GM10266 (cell line): ENCODE results near the gene SLC22A12.

ENCODE experiments used
- DNase-seq: peaks from one replicate; pipeline ENCODE4 v3.0.0; 2012; ENCODE audit errors: extremely low spot score
- TF ChIP-seq, protein P1 (sequence below): IDR thresholded peaks from 2 replicates; pipeline ENCODE4 v1.5.1; 2012; ENCODE audit warnings: mild to moderate bottlenecking, low read depth; ENCODE audit not compliant: control insufficient read depth, insufficient read depth; ENCODE audit errors: missing control alignments

The SLC22A12 gene

DNA sequence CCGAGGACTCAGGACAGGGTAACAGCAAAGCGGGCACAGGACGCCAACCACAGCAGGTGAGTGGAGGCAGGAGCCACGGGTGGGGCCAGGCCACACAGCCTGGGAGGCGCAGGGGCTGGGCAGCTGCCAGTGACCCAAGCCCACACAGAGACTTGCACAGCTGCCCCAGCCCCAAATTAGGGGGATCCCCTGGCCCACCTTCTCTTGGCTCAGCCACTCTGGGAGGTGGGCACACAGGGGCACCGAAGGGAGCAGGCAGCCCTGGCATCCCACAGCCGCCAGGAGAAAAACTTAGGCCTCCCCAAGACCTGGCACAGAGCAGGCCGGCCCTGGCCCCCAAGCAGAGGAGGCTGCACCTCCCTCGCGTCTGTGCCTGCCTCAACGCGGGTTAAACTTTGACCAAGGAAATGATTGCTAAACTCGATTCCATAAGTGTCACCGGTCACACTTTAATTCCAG lies at the start of gene SLC22A12:
Gene SLC22A12 (plus strand): TSS at position 458 of the 459 bp plus-strand sequence. CDS start 337 bp downstream, outside the sequence.
- TF ChIP-seq, protein P1, sequence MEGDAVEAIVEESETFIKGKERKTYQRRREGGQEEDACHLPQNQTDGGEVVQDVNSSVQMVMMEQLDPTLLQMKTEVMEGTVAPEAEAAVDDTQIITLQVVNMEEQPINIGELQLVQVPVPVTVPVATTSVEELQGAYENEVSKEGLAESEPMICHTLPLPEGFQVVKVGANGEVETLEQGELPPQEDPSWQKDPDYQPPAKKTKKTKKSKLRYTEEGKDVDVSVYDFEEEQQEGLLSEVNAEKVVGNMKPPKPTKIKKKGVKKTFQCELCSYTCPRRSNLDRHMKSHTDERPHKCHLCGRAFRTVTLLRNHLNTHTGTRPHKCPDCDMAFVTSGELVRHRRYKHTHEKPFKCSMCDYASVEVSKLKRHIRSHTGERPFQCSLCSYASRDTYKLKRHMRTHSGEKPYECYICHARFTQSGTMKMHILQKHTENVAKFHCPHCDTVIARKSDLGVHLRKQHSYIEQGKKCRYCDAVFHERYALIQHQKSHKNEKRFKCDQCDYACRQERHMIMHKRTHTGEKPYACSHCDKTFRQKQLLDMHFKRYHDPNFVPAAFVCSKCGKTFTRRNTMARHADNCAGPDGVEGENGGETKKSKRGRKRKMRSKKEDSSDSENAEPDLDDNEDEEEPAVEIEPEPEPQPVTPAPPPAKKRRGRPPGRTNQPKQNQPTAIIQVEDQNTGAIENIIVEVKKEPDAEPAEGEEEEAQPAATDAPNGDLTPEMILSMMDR, result no peak
- DNase-seq, result no peak

DNA sequence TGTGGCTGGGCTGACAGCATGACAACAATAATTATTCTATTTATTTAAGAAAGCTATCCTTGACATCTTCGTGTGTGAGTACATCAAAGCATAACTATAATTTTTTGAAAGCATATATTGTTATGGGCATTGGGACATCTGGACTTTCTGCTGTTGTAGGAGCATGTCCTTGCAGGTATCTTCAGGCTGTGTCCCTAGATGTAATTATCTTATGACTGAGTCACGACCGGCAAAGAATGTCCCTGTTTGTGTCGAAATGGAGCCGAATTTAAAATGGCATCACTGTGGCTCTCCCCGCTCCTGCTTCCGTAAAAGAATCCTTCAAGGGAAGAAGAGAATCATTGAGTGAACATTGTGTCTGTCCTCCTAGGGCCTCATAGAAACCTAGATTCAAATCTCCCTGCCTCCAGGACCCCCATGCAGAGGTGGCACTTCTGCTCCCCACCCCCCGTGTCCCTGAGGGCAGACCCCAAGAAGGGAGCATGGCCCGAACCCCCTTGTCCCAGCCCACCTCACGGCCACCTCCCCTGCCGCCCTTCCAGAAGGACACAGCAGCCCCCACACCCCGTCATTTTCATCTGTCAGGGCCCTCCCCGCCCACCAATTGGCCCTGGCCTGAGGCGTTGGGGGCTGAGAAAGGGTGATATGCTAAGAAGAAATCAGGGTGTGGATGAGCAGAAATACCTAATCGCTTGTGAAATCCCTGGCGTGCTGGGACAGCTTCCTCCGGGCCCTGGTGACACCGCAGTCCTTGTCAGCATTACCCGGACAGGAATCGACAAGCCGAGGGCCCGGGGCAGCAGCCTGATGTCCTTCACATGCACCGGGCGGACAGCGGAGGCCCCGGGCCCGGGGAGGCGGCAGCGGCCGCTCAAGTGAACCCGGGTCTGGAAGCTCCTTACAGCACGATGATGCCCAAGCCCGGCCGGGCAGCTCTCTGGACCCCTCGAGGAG lies 48.6 kb upstream of the SLC22A12 start:
- TF ChIP-seq, protein P1, result no peak
- DNase-seq, result no peak

DNA sequence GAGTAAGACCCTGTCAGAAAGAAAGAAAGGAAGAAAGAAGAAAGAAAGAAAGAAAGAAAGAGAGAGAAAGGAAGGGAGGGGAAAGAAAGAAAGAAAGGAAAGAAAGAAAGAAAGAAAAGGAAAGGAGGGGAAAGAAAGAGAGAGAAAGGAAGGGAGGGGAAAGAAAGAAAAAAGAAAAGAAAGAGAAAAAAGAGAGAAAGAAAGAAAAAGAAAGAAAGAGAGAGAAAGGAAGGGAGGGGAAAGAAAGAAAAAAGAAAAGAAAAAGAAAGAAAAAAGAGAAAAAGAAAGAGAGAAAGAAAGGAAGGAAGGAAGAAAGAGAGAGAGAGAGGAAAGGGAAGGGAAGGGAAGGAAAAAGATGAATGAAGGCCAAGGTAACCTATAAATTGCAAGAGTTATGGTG lies 47.2 kb upstream of the SLC22A12 start:
- TF ChIP-seq, protein P1, result no peak
- DNase-seq, result no peak

DNA sequence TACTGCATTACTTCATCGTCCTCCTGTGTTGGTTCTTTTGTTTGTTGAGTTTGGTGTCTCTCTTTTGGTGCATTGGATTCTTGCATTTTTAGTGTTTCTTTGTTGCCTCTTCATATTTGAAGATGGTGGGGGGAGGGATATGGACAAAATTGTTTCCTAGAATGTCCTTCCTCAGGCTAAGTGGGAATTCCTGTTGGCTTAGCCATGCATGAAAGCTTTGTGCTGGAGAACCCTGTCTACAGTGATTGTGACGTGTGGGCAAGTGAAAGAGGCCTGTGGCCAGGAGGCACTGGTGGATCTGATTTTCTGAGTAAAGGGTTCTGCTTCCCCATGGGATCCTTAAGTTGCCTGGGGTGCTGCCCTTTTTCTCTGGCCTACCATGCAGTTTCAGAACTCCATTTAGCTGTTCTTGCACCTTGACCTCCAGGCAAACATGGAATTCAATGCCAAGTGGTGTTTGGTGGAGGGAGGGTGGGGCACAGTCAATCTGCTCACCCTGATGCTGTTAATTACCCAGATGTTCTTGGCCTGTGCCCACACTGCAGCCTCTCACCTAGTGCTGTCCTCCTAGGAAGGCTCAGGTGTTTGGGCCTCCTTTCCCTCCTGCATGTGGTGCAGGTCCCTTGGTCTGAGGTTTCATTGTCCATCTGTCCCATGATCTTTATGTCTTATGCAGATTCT lies 46.3 kb upstream of the SLC22A12 start:
- TF ChIP-seq, protein P1, result no peak
- DNase-seq, result no peak

DNA sequence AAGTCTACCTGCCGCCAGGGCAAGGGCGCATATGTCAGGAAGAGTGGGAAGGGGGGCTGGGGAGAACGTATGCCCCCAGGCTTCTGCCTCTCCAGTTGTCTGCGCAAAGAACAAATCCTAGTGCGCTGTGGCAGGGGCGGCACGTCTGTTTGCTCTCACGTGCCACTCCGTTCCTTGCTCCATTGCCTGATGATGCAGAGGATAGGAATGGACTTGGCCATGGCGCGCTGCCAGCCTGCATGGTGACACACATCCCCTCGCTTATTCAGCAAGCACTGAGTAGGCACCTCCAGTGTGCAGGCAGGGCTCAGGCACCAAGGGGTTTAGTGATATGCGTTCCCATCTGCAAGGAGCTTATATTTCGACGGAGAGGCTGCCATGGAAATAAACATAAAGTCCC lies 45.4 kb upstream of the SLC22A12 start:
- no peak for DNase-seq
- TF ChIP-seq, protein P1, result no peak

DNA sequence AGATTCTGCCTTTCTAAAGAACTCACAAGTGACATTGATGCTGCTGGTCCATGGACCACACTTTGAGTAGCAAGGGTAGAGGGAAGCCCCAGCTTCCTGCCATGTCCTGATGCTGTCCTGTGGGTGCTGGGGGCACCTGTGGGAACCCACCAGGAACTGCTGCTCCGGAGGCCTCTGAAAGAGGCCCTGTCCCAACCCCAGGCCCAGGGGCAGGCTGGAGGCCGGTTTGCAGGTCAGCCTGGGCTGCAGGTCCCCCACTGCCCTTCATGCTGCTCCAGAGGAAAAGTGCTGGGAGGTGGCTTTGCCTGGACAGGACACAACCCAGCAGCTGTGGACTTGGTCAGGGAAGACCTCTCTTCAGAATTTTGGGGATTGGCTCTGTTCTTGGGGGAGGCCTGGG lies 44.8 kb upstream of the SLC22A12 start:
- no peak for DNase-seq
- TF ChIP-seq, protein P1, result no peak

DNA sequence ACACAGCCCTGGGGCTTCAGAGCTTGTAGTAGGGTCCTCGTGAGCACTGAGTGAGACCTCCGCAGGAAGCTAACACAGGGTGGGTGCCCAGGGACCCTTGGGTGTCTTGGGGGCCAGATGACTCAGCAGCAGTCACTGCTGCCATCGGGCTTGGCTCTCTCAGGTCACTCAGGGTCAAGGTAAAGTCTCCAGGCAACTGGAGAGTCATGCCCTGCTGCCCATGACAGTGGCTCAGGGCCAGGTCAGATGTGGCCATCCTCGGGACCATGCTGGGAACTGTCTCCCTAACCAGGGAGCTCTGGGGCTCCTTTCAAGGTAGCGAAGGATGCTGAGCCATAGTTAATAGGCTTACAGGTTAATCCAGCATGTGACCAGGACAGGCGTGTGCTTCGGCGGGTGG lies 44.4 kb upstream of the SLC22A12 start:
- TF ChIP-seq, protein P1, result no peak
- DNase-seq, result no peak
